ENCODE data around the gene FLT3.
A peak's percentile ranks its signal among the peaks of the same experiment; 100 is the strongest.
"Not testable (repeated sequence)": the region's sequence is repeated elsewhere in the genome, so short reads cannot be mapped to it uniquely, and the experiment has no call there.

The FLT3 gene

DNA sequence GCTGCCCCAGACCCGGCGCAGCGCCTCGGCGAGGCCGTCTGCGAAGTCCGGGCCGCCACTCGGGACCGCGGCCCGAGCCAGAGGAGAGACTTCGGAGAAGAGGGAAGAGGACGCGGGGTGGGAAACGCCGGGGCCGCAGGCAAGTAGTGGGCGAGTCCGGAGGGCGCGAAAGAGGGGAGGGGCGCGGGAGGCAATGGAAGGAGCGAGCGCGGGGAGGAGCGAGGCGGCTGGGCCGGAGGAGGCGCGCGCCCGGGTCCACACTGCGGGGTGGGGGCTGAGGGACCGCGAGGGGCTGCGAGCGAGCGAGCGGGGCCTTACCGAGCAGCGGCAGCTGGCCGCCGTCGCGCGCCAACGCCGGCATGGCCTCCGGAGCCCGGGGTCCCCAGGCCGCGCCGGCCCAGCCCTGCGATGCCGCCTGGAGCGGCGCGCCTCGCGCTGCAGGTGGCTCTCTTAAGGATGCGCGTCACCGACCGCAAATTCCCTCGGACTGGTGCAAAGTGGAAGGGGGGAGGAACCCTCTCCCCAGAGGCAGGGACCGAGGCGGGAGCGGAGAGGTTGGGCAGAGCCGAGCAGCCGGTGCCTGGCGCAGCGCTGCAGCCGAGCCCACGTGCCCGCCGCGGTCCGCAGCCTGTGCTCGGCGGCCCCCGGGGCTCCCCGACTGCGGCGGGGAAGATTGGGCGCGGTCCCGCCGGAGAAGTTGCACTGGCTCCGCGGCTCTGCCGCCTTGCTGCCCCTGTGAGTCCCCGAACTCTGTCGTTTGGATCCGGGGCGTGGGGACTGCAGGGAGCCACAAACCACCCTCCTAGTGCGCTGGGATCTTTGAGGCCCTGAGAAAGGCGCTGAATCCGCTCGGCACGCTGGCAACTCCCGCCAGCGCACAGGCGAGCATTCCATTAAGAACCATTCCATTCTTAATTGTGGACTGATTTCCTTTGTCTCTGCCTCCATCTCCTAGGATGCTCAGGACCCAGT is at the start of gene FLT3:
Gene FLT3, minus strand, starts transcription at position 427 of the 972 bp plus-strand sequence. Its CDS starts 66 bp downstream, at position 361.
- no peak for DNase-seq

DNA sequence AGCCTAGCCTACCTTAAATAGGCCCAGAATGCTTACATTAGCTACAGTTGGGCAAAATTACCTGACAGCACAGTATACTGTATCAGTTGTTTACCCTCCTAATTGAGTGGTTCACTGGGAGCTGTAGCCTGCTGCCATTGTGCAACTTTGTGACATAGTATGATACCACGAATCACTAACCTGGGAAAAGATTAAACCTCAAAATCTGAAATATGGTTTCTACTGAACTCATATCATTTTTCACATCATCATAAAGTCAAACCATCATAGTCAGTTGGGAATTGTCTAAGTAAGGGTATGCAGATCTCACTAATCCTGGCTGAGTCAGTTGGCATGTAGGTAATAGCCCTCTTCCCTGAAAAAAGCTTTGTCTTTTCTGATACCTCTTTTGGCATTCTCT is 47.1 kb upstream of the FLT3 start:
- DNase-seq: peak; percentile 21

DNA sequence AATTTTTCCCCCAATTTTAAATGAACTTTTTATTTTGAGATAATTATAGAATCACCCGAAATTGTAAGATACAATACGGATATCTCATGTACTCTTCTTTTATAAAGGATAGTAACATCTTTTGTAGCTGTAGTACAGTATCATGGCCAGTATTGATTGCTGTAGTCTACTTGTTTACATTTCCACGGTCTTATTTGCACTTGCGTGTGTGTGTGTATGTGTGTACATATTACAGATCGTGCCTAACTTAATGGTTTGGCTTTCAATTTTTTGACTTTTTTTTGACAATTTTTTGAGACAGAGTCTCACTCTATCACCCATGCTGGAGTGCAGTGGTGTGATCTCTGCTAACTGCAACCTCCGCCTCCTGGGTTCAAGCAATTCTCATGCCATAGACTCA is 44.7 kb upstream of the FLT3 start:
- no peak for DNase-seq

DNA sequence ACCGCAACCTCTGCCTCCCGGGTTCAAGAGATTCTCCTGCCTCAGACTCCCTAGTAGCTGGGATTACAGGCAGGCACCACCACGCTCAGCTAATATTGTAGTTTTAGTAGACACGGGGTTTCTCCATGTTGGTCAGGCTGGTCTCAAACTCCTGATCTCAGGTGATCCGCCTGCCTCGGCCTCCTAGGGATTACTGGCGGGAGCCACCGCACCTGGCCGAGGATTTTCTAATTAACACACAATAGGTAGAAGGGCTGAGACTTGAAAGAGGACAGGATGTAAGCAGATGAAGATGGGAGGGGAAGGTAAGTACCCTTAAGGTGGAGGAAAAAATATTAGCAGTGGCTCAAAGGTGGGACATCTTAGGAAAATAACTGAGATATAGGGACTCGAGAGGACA is 41.2 kb upstream of the FLT3 start:
- not testable (repeated sequence) for DNase-seq

DNA sequence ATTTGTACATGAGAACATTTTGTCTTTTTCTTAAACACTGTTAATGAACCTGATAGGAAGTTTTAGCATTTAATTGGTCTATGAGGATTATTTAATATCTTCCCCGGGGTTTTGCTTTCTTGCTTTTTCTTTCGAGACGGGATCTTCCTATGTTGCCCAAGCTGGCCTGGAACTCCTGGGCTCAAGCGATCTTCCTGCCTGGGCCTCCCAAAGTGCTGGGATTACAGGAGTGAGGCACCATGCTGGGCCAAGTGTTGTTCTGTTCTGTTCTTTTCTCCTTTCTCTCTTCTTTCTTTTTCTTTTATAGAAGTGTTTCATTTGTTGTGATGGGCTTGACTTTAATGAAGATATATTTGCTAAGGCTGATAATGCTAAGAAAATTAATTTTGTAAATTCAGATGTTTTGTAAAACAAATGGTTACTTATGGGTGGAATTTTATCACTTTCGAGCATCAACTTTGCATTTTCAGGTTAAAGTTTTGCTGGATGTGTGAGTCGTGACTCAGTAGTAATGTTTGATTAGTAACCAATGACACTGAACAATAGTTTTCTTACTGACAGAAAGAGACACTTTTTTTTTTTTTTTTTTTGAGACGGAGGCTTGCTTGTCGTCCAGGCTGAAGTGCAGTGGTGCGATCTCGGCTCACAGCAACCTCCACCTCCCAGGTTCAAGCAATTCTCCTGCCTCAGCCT is 40.2 kb upstream of the FLT3 start:
- no peak for DNase-seq

DNA sequence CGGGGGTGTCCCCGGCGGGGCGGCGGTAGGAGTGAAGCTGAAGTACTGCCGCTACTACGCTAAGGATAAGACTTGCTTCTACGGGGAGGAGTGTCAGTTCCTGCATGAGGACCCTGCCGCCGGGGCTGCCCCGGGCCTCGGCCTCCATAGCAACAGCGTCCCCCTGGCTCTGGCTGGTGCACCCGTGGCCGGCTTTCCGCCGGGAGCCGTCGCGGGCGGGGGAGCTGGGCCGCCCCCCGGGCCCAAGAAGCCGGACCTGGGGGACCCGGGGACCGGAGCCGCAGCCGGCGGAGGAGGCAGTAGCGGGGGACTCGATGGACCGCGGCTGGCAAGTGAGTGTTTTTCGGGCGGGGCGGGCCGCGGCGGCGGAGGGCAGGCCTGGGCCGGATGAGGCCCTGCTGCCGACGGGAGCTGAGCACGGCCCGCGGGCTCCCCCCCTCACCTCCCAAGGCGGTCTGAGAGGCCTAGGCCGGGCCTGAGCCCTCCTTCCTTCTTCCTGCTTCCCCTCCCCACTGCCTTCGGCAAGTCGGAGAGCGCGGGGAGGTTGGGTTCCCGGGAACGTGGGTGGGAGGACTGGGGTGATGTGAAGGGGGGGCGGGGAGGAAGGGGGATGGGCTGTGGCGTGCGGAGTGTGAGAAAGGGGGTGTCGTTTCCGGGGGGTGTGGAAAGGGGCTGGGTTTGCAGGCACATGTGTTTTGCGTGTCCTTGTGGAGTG is 38.5 kb upstream of the FLT3 start:
- no peak for DNase-seq

DNA sequence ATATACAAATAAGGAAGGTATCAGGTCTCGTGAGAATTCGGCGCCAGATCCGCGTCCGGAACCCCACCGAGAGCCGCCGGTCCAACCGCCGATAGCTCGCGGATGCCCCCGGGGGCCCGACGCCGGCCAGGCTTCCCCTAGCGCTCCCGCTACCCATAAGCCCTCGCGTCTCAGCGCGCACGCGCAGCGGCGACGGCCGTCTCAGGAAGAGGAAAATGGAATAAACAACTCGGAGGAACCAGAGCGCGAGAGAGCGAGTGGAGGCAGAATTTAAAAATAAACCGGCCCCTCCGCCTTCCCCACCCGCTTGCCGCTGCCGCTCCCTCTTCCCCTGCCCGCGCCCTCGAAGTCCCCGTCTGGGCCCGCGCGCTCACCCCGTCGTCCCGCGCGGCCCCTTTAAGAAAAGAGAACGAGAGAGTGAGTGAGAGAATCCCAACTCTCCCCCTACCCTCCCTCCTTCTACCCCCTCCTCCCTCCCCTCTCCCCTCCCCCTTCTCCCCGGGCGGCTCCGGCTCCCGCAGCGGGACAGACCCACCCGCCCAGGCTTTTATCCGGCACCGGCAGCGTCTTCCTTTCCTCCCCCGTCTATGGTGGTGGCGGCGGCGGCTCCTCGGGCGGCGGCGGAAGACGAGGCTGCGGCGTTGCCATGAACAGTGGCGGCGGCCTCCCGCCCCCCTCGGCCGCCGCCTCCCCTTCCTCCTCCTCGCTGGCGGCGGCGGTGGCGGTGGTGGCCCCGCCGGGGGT is 37.8 kb upstream of the FLT3 start, which contains the start of gene PAN3:
Gene PAN3, plus strand, starts transcription at position 534 of the 744 bp plus-strand sequence. Its CDS starts 113 bp downstream, at position 647.
- DNase-seq: peak; percentile 81

DNA sequence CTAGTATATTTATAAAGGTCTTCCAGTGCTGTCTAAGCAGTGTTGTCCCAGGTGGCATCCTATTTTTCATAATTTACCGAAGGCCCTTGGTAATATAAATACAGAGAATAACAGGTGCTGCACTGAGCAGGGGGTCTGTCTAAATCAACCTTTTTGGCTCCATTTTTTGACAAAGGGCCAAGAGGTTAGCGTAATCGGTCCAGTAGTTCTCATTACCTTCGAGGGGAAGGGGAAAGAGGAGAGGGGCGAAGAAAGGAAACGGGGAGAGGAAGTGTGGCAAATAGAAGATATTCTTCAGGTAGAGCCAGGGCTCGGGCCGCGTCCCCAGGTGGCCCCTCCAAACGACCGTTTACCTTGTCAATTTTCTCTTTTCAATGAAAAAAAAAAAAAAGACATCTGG is 37.2 kb upstream of the FLT3 start:
- no peak for DNase-seq

DNA sequence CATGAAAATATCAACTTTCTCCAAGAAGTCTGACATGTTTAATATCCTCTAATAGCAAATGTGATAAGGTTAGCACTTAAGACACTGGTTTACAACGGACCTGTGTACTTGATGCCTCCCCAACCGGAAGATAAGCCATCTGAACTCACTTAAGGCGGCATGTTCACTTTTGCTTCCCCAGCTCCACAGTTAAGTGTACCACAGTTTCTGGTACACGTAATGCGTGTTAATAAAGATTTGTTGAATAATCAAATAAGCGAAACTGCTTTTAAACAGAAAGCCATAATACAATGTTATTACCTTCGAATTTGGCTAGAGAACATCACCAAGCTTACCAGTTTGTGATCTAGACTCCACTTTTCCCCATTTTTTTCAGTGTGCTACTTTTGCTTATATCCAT is 36.5 kb upstream of the FLT3 start:
- no peak for DNase-seq

DNA sequence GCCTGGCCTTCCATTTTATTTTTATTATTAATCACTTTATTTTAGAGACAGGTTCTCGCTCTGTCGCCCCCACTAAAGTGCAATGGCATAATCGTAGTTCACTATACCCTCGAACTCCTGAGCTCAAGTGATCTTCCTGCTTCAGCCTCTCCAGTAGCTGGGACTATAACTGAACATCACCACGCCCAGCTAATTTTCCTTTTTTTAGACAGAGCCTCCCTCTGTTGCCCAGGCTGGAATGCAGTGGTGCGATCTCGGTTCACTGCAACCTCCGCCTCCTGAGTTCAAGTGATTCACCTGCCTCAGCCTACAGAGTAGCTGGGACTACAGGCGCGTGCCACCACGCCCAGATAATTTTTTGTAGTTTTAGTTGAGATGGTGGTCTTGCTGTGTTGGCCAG is 31.3 kb upstream of the FLT3 start:
- DNase-seq: no peak

DNA sequence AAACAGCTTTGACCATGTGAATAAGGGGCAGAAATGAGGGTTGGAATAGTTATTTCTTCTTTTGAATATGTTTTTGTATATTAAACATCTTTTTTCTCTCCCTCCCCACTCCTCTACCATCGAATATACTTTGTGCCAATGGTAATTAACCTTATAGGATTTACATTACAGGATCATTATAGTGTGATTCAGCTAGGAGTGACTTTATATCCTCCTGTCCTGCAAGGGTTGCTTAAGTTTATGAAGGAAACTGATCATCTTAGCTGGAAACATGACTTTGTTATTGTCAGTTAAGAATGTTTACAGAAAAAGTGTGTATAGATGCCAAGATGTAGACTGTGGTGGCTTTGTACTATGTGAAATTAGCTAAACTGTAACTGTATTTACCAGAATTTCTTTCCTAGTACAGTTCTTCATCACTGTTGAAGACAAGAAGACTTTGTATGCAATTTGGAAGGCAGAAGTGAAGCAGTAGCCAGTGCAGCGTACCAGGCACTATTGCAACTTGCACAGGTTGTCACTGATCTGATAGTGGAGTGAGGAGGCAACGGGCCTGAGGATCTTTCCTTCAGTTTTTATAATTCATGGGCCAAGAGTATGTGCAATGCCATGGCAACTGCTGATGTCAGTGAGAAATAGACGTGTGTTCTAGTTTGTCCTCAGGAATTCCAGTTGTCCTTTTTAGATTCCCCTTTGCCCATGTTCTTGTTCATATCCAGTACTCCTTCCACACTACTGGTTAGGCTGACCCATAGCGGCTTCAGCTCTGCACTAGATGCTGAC is 29.7 kb upstream of the FLT3 start:
- DNase-seq: no peak

DNA sequence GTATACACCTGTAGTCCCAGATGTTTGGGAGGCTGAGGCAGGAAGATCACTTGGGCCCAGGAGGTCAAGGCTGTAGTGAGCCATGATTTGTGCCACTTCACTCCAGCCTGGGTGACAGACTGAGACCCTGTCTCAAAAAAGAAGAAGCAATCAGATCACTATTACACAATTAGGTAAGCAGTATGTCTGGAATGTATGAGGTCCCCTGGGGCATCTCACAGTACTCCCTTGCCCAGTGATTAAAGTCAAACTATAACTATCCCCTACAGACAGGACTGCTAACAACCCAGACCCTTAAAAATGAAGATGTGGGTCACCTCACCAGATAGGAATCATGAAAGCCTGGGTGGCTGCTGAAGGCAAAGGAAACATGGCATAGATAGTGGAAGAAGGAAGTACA is 28.6 kb upstream of the FLT3 start:
- DNase-seq: no peak

DNA sequence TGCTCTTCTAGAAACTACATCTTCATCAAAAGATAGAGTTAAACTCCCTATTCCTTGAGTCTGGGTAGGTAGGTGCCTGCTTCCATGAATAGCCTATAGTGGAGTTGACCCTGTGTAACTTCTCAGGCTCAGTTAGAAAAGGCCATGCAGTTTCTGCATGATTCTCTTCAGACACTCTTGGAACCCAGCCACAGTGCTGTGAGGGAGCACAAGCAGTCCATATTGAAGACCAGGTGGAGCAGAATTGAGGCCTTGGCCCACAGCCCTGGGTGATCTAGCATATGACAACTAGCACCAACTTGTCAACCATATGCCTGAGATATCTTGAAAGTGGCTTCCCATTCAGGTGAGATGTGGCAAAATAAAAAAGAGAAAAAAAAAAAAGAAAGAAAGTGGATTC is 27.7 kb upstream of the FLT3 start:
- DNase-seq: no peak

DNA sequence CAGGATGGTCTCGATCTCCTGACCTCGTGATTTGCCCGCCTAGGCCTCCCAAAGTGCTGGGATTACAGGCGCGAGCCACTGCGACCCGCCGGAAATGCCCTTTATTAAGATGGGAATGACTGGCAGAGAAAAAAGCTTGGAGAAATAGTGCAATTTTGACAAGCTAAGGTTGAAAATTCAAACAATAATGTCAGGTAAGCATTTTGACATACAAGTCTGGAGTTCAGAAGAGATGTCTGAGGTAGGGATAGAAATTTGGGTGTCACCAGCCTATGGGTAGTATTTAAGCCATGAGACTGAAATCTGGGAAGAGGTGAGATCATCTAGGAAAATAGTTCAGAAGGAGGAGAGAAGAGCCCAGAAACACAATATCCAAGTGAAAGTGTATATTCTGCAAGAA is 20.8 kb upstream of the FLT3 start:
- DNase-seq: no peak

DNA sequence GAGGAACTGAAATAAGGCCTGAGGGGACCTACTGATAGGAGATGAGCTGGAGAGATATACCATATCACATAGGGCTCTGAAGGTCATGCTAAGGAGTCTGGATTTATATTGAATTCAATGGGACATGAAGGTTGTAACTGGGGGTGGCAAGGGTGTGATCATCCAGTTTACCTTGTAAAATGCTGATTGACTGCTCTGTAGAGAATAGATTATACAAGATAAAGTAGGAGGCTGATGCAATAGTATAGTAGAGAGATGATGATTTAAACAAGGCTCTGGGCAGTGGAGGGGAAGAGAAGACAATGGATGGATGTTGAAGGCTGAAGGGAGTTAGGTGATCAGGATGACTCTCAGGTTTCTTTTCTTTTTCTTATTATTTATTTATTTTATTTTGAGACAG is 19.9 kb upstream of the FLT3 start:
- no peak for DNase-seq

DNA sequence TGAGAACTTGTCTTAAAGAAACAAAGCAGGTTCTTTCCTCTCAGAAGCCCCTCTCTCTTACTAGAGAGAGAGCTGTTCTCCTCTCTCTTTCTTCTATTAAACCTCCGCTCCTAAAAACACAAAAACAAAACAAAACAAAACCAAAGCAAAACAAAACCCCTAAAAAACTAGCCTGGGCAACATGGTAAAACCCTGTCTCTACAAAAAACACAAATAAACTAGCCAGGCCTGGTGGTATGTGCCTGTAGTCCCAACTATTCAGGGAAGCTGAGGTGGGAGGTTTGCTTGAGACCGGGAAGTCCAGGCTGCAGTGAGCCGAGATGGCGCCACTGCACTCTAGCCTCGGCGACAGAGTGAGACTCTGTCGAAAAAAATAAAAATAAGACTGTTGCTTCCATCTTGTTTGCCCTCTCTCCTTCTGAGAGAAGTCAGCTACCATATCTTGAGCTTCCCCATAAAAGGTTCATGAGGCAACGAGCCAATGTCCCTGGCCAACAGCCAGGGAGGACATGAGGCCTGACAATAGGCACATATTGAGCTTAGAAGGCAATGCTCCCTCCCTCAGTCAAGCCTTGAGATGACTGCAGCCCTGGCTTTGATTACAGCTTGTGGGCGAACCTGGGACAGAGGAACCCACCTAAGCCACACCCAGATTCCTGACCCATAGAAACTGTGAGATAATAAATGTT is 17.5 kb upstream of the FLT3 start:
- DNase-seq: no peak

DNA sequence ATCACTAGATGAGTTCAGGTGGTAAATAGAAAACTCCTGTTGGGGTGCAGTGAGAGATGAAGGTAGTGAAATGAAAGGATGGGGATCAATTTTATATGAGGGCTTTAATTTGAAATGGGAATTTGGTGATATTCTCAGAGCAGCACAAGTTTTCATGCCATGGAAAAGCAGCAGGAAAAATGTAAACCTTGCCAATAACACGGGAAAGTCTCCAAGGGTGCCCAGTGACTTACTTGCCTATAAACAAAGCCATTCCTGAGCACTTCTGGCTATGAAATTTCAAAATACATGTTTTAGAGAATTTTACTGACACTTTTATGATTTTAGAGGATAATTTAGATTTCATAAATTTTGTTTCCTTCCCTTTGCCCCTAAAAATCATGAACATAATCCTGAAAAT is 16.4 kb upstream of the FLT3 start:
- DNase-seq: no peak

DNA sequence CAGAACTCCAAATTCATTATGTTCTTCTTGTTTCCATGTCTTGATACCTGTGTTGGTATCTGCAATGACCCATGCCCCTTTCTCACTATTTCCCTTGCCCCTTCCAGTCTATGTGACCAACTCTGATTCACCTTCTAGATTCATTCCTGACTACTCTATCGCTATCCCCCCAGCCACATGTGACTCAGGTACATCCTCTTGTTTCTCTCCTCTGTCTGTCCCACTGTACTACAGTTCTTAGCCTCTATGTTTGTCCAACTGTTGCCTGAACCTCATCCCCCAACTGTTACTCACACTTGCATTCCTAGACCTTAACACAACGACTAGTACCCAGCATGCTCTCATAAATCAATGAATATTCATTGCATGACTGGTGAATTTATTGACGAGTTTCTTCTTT is 10.0 kb upstream of the FLT3 start:
- no peak for DNase-seq

DNA sequence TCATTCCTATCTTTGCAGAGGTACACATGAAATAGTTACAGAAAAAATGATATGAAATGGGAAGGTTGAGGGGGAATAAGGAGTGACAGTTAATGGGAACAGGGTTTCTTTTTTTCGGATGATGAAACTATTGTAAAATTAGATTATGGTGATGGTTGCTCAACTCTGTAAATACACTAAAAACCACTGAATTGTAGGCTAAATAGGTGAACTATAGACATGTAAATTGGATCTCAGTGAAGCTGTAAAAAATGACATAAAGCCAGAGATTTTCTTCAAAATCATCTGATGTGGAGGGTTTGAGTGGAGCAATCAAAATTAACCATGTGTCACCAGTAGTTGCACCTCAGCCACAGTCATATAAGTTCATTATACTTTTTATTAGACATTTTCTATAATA is 6.6 kb upstream of the FLT3 start:
- no peak for DNase-seq

DNA sequence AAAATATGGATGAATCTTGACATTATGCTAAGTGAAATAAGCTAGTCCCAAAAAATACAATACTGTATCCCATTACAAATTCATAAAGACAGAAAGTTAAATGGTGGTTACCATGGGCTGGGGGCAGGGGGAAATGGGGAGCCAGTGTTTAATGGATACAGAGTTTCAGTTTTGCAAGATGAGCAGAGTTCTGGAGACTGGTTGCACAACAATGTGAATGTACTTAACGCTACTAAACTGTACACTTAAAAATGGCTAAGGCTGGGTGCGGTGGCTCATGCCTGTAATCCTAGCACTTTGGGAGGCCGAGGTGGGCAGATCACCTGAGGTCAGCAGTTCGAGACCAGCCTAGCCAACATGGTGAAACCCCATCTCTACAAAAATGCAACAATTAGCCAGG is 1.5 kb upstream of the FLT3 start:
- DNase-seq: not testable (repeated sequence)
